K562 (cell line): ENCODE data around the gene IGSF10. TPM values are rescaled to one million over a fixed set of nuclear protein-coding genes. Genes with fewer than 3 reads are reported as not detected.

Experiments used
- ATAC-seq: fragments of 200-7000 bp; cut with Tn5 transposase; 3 replicates; pipeline ENCODE4 v1.9.1; 2020; ENCODE audit warnings: moderate library complexity
- BruUV-seq: library from RNA; stranded (reverse); fragments of 400-500 nt; replicated peaks from 2 replicates; lab custom pipeline; 2021; lab: Mats Ljungman, UMichigan
- CTCF ChIA-PET: fragments of 300-600 bp; formaldehyde crosslinking; extraction: SDS; loops from one replicate; lab custom pipeline; 2021; ENCODE audit warnings: low intra/inter-chr PET ratio; lab: Yijun Ruan, JAX
- POLR2A ChIA-PET: fragments of 300-600, 350-650 bp; sonication (Branson Sonifier 250); formaldehyde crosslinking; extraction: SDS; loops from one replicate; lab custom pipeline; 2021; ENCODE audit warnings: antibody characterized with exemption, inconsistent platforms; lab: Yijun Ruan, JAX
- DNase-seq, 4 experiments: peaks; one replicate each; pipeline versions ENCODE4 v3.0.0 to v3.0.0-alpha.2; 2011 to 2018; ENCODE audit warnings: low spot score in 3 of 4, mixed read lengths in 3 of 4; ENCODE audit errors: extremely low read depth in 1 of 4
- FAIRE-seq: peaks from 2 replicates; lab custom pipeline; 2011; peaks lifted over from hg19 to GRCh38; lab: Jason Lieb, UNC
- H2AFZ ChIP-seq: 2 replicates; pipeline ENCODE4 v1.6.0; 2011; ENCODE audit warnings: low read depth, low read length, control low read depth, inconsistent platforms
- H3K27ac ChIP-seq: fragments of 200-600 bp; 3 replicates; pipeline ENCODE4 v1.8.0; 2011; ENCODE audit warnings: low read depth, mild to moderate bottlenecking, control low read depth, inconsistent platforms, low read length, moderate library complexity, mixed read lengths; ENCODE audit errors: extremely low read depth
- H3K27me3 ChIP-seq, 2 experiments: fragments of 300-600 bp in 1 of 2; 2 replicates in 1 of 2; 3 replicates in 1 of 2; pipeline versions ENCODE4 v1.6.0 to v1.8.0; 2011; ENCODE audit warnings: inconsistent platforms in 2 of 2, low read length in 2 of 2, mild to moderate bottlenecking in 1 of 2, mixed read lengths in 1 of 2, moderate library complexity in 1 of 2; ENCODE audit not compliant: control insufficient read depth in 2 of 2, insufficient read depth in 2 of 2
- H3K36me3 ChIP-seq: fragments of 300-600 bp; 3 replicates; pipeline ENCODE4 v1.8.0; 2011; ENCODE audit warnings: mild to moderate bottlenecking, low read length, inconsistent platforms; ENCODE audit not compliant: control insufficient read depth, insufficient read depth
- H3K4me1 ChIP-seq, 2 experiments: fragments of 200-600 bp in 1 of 2; replicated peaks in 1 of 2; 2 replicates in 1 of 2; 3 replicates in 1 of 2; pipeline versions ENCODE4 v1.5.1 to v1.8.0; 2011; ENCODE audit warnings: inconsistent platforms in 2 of 2, low read length in 2 of 2, mild to moderate bottlenecking in 1 of 2, mixed read lengths in 1 of 2, moderate library complexity in 1 of 2; ENCODE audit not compliant: control insufficient read depth in 2 of 2, insufficient read depth in 2 of 2
- H3K4me2 ChIP-seq: 2 replicates; pipeline ENCODE4 v1.6.1; 2011; ENCODE audit warnings: low read length, control low read depth, inconsistent platforms, mixed read lengths; ENCODE audit not compliant: insufficient read depth
- H3K4me3 ChIP-seq: fragments of 200-600 bp; sonication (generic), shearing (Covaris generic); 2 replicates; pipeline ENCODE4 v1.5.1; 2016; ENCODE audit warnings: control low read depth, inconsistent platforms
- H3K79me2 ChIP-seq: fragments of 200-600 bp; 3 replicates; pipeline ENCODE4 v1.8.0; 2011; ENCODE audit warnings: low read length, inconsistent platforms; ENCODE audit not compliant: control insufficient read depth, insufficient read depth
- H3K9ac ChIP-seq, 2 experiments: 2 replicates each; pipeline versions ENCODE4 v1.6.0 to v1.6.1; 2011; ENCODE audit warnings: low read depth in 2 of 2, low read length in 2 of 2, control low read depth in 1 of 2, inconsistent platforms in 1 of 2, mild to moderate bottlenecking in 1 of 2, mixed read lengths in 1 of 2; ENCODE audit not compliant: insufficient read depth in 1 of 2
- H3K9me1 ChIP-seq: one replicate; pipeline ENCODE4 v1.6.0; 2011; ENCODE audit warnings: inconsistent platforms, mild to moderate bottlenecking, low read length, moderate library complexity; ENCODE audit not compliant: control insufficient read depth, insufficient read depth
- H3K9me3 ChIP-seq: replicated peaks from 2 replicates; pipeline ENCODE4 v1.5.1; 2011; ENCODE audit warnings: low read depth, low read length, inconsistent platforms; ENCODE audit not compliant: control insufficient read depth, insufficient read depth
- H4K20me1 ChIP-seq: replicated peaks from 2 replicates; pipeline ENCODE4 v1.6.1; 2011; ENCODE audit warnings: low read length, inconsistent platforms, mixed read lengths; ENCODE audit not compliant: control insufficient read depth, insufficient read depth
- CBX1 ChIP-seq: sonication (generic); IDR thresholded peaks from 2 replicates; pipeline ENCODE4 v1.6.1; 2016; ENCODE audit warnings: antibody characterized with exemption, low read depth, mild to moderate bottlenecking
- CEBPG ChIP-seq, 3 experiments: fragments of 200-800 bp in 1 of 3; sonication (Bioruptor generic) in 1 of 3; sonication (generic) in 1 of 3; formaldehyde crosslinking in 1 of 3; IDR thresholded peaks in 2 of 3; conservative IDR thresholded peaks in 1 of 3; 2 replicates each; pipeline versions ENCODE4 v1.6.1 to v1.8.0; 2016 to 2022; ENCODE audit warnings: missing compliant biosample characterization in 2 of 3, missing genetic modification characterization in 2 of 3, mild to moderate bottlenecking in 1 of 3, missing genetic modification reagents in 1 of 3
- ELF2 ChIP-seq: fragments of 250-450 bp; sonication (Bioruptor Pico); IDR thresholded peaks from 2 replicates; pipeline ENCODE4 v1.5.0; 2021; ENCODE audit warnings: mild to moderate bottlenecking
- GATA2 ChIP-seq: sonication (generic); formaldehyde crosslinking; IDR thresholded peaks from 2 replicates; pipeline ENCODE4 v1.4.0; 2020; ENCODE audit warnings: mild to moderate bottlenecking, missing genetic modification reagents
- GATAD2A ChIP-seq: fragments of 450-650 bp; IDR thresholded peaks from 2 replicates; pipeline ENCODE4 v1.6.1; 2017
- HMG20A ChIP-seq: fragments of 450-650 bp; formaldehyde crosslinking; conservative IDR thresholded peaks from 2 replicates; pipeline ENCODE4 v1.4.0; 2020; ENCODE audit warnings: mild to moderate bottlenecking, mixed read lengths
- LCOR ChIP-seq: sonication (generic); formaldehyde crosslinking; IDR thresholded peaks from 2 replicates; pipeline ENCODE4 v1.8.0; 2022; ENCODE audit warnings: mild to moderate bottlenecking, missing genetic modification reagents
- RFX5 ChIP-seq: IDR thresholded peaks from 2 replicates; pipeline ENCODE4 v1.6.1; 2011; ENCODE audit warnings: low read depth, mild to moderate bottlenecking, improper control_type of control experiment, low read length
- STAT6 ChIP-seq: sonication (generic); formaldehyde crosslinking; IDR thresholded peaks from 2 replicates; pipeline ENCODE4 v1.8.1; 2023; ENCODE audit warnings: mild to moderate bottlenecking, missing genetic modification reagents
- USF1 ChIP-seq: sonication (generic); formaldehyde crosslinking; IDR thresholded peaks from 2 replicates; pipeline ENCODE4 v1.9.0; 2022; ENCODE audit warnings: mild to moderate bottlenecking, missing genetic modification reagents
- WGBS: fragments of 100-300 bp; shearing (Covaris generic); methylation state at CpG from one replicate; pipeline ENCODE4 v1.1.6; 2016; ENCODE audit warnings: low coverage, mixed read lengths; ENCODE audit not compliant: insufficient coverage; ENCODE audit errors: missing lambda C conversion rate; 5-methylcytosine and 5-hydroxymethylcytosine counted together
- in situ Hi-C: fragments of 300-500 bp; cut with MboI; formaldehyde crosslinking; loops from 4 replicates; pipeline ENCODE4 v1.15.0; 2018; ENCODE audit warnings: inconsistent platforms, mixed read lengths
- intact Hi-C: fragments of 100-400 bp; cut with micrococcal nuclease; formaldehyde crosslinking; loops from 2 replicates; pipeline ENCODE4 v1.14.2; 2022
- polyA plus RNA-seq, 8 experiments: library from polyadenylated mRNA; depleted of rRNA in 4 of 8; stranded (reverse) in 5 of 8; unstranded in 3 of 8; fragments of >200 nt; fragmentation: Nextera tagmentation in 2 of 8; fragmentation: Illumina TruSeq in 1 of 8; extraction: Ambion mirVana in 2 of 8; extraction: Trizol in 1 of 8; gene quantifications; 2 replicates each; pipeline versions ENCODE4 v1.2.1 to v1.2.3, GENCODE V29; 2011 to 2014; ENCODE audit warnings: inconsistent platforms in 1 of 8, missing spikeins in 1 of 8
- total RNA-seq, 7 experiments: library from RNA; depleted of rRNA in 6 of 7; stranded (reverse); fragments of >200 nt in 6 of 7; fragmentation: Illumina TruSeq in 2 of 7; extraction: Trizol in 2 of 7; gene quantifications; 2 replicates each; pipeline versions ENCODE4 v1.2.1 to v1.2.3, GENCODE V29; 2011 to 2021; ENCODE audit warnings: low replicate concordance in 1 of 7
- TF ChIP-seq, protein P1 (sequence below): IDR thresholded peaks from 2 replicates; pipeline ENCODE4 v1.6.1; 2012; ENCODE audit warnings: low read depth, low read length, improper control_type of control experiment, borderline replicate concordance
- TF ChIP-seq, protein P2 (sequence below): fragments of 450-650 bp; IDR thresholded peaks from 2 replicates; pipeline ENCODE4 v1.6.1; 2016; ENCODE audit warnings: missing biosample characterization, missing genetic modification characterization

Gene IGSF10
- total and polyA plus RNA-seq, 9 of the 15 experiments (the other 6 are each of a cell fraction or from before 2014, with no cell fraction given): 0.11 to 1.2 (median 0.40) TPM

GRCh38 chr3:151452841-151453240 lies 8.0 kb downstream of the IGSF10 start (continued):
- TF ChIP-seq CEBPG (CRISPR knock-in tag; IDR thresholded peaks at IDR 0.05): no peak
- no peak for TF ChIP-seq CEBPG (tag; conservative IDR thresholded peaks at IDR 0.05 in 1 of 2, IDR thresholded peaks at IDR 0.05 in 1 of 2)
- TF ChIP-seq LCOR (CRISPR knock-in tag): no peak
- no peak for TF ChIP-seq RFX5
- TF ChIP-seq, protein P1, sequence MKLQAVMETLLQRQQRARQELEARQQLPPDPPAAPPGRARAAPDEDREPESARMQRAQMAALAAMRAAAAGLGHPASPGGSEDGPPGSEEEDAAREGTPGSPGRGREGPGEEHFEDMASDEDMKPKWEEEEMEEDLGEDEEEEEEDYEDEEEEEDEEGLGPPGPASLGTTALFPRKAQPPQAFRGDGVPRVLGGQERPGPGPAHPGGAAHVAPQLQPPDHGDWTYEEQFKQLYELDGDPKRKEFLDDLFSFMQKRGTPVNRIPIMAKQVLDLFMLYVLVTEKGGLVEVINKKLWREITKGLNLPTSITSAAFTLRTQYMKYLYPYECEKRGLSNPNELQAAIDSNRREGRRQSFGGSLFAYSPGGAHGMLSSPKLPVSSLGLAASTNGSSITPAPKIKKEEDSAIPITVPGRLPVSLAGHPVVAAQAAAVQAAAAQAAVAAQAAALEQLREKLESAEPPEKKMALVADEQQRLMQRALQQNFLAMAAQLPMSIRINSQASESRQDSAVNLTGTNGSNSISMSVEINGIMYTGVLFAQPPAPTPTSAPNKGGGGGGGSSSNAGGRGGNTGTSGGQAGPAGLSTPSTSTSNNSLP: no peak

DNA sequence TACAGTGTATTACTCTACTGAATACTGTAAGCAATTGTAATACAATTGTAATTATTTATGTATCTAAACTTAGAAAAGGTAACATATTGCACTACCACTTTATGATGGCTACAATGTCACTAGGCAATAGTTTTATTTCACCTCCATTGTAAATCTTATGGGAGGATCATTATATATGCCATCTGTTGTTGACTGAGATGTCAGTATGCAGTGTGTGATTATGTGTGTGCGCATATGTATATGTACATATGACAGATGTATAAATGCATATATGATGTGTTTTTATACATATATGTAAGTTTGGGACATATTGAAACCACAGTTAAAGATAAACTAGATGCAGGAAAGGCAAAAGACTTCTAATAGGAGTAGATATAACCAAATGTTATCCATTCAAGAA lies 8.5 kb downstream of the IGSF10 start:
- Histone ChIP-seq H3K9ac (no peak overlapping the region), H3K27ac (no peak overlapping the region), H4K20me1 (no peaks in the 10 kb centered on the region), H3K36me3 (no peaks in the 10 kb centered on the region), H3K79me2 (no peaks in the 10 kb centered on the region), H3K4me2 (no peak overlapping the region), H3K4me3 (no peak overlapping the region), H3K9me1 (no peaks in the 10 kb centered on the region), H2AFZ (no peak overlapping the region), H3K4me1 (no peaks in the 10 kb centered on the region), H3K27me3 (peaks cover 0 to 4% of the 10 kb centered on the region in 2 experiments; a peak in 1 of 5 replicates), H3K9me3 (no peaks in the 10 kb centered on the region)
- 50% methylated on average over 1 of the region's 1 CpG for WGBS
- FAIRE-seq: no peak
- ChIA-PET POLR2A (no interaction called here), CTCF (no interaction called here)
- intact Hi-C loops: no loop called here
- no peak for DNase-seq
- ATAC-seq: no peak
- in situ Hi-C loops: no loop called here
- no TSS peak for BruUV-seq
- TF ChIP-seq ELF2 (CRISPR knock-in tag) (no peak), USF1 (CRISPR knock-in tag) (no peak), CBX1 (no peak), STAT6 (CRISPR knock-in tag) (no peak), HMG20A (no peak), GATA2 (CRISPR knock-in tag) (no peak), GATAD2A (no peak)
- TF ChIP-seq, protein P2, sequence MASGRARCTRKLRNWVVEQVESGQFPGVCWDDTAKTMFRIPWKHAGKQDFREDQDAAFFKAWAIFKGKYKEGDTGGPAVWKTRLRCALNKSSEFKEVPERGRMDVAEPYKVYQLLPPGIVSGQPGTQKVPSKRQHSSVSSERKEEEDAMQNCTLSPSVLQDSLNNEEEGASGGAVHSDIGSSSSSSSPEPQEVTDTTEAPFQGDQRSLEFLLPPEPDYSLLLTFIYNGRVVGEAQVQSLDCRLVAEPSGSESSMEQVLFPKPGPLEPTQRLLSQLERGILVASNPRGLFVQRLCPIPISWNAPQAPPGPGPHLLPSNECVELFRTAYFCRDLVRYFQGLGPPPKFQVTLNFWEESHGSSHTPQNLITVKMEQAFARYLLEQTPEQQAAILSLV (tag): no peak
